GM12864 (cell line): Measurements from ENCODE around the gene DNAJC1.

Experiments
- DNase-seq: peaks from one replicate; pipeline ENCODE4 v3.0.0-alpha.2; 2011; ENCODE audit warnings: low read depth
- H3K4me3 ChIP-seq: 2 replicates; pipeline ENCODE4 v1.5.1; 2011; ENCODE audit warnings: mild to moderate bottlenecking, low read depth, low read length, control low read depth
- TF ChIP-seq, protein P1 (sequence below): IDR thresholded peaks from 2 replicates; pipeline ENCODE4 v1.5.1; 2011; ENCODE audit warnings: low read depth, mild to moderate bottlenecking, moderate library complexity, low read length, control low read depth, inconsistent platforms; ENCODE audit errors: missing control alignments

Gene DNAJC1

GRCh38 chr10:21925851-21926250 is 77.7 kb downstream of the DNAJC1 start:
- no peak for DNase-seq
- no peak overlapping the region for H3K4me3 ChIP-seq
- TF ChIP-seq, protein P1, sequence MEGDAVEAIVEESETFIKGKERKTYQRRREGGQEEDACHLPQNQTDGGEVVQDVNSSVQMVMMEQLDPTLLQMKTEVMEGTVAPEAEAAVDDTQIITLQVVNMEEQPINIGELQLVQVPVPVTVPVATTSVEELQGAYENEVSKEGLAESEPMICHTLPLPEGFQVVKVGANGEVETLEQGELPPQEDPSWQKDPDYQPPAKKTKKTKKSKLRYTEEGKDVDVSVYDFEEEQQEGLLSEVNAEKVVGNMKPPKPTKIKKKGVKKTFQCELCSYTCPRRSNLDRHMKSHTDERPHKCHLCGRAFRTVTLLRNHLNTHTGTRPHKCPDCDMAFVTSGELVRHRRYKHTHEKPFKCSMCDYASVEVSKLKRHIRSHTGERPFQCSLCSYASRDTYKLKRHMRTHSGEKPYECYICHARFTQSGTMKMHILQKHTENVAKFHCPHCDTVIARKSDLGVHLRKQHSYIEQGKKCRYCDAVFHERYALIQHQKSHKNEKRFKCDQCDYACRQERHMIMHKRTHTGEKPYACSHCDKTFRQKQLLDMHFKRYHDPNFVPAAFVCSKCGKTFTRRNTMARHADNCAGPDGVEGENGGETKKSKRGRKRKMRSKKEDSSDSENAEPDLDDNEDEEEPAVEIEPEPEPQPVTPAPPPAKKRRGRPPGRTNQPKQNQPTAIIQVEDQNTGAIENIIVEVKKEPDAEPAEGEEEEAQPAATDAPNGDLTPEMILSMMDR = no peak

- TF ChIP-seq, protein P1 = no peak
- no peak overlapping the region for H3K4me3 ChIP-seq
- no peak for DNase-seq
Observed at GRCh38 chr10:21924511-21924910, 79.0 kb downstream of the DNAJC1 start.

DNA sequence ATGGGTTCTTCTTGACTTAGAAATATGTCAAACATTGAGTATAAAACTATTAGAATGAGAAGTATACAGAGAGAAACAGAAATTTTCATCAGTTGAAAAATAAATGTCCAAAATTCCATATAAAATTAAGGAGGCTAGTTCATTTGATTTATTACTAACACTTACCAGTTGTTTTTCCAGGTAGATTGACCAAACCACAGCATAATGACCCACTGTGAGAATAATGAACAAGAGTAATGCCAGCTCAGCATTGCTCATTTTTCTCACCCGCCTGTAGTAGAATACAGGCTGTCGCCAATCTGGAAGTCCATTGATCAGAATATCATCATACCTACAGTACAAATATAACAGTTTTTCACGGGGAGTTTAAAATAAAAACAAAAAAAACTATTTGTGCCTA is 82.9 kb downstream of the DNAJC1 start:
- TF ChIP-seq, protein P1 = no peak
- H3K4me3 ChIP-seq = no peak overlapping the region
- no peak for DNase-seq

GRCh38 chr10:21919906-21920305 is 83.6 kb downstream of the DNAJC1 start:
- no peak overlapping the region for H3K4me3 ChIP-seq
- DNase-seq = no peak
- TF ChIP-seq, protein P1 = no peak

GRCh38 chr10:21919117-21919516 is 84.4 kb downstream of the DNAJC1 start:
- TF ChIP-seq, protein P1 = no peak
- DNase-seq = no peak
- no peak overlapping the region for H3K4me3 ChIP-seq

DNA sequence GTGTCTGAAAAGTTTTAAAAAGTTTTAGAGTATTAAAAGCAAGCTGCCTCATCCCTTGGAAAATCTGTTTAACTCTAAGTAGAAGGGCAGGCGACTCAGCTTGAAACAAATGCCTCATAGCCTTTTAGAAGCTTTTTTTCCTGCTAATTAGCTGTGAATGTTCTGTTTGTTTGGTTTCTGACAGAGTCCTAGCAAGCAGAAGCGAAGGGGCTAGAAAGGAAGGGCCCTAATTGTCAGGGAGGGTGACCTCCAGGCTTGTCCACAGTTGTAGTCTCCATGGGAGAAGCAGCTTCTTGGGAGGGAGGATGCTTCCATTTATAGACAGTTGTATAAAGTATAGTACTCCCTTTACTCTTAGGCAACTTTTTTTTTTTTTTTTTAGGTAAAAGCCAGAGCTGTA is 90.9 kb downstream of the DNAJC1 start:
- H3K4me3 ChIP-seq = no peak overlapping the region
- no peak for DNase-seq
- TF ChIP-seq, protein P1 = no peak

DNA sequence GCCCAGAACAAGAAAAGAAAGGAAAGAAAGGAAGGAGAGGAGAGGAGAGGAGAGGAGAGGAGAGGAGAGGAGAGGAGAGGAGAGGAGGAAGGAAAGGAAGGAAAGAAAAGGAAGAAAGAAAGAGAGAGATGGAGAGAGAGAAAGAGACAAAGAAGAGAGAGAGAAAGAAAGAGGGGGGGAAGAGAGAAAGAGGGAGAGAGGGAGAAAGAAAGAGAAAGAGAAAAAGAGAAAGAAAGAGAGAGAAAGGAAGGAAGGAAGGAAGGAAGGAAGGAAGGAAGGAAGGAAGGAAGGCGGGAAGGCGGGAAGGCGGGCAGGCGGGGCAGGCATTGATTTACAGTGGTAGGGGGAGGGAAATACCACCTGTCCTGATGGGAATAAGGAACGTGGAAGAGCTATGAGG is 92.7 kb downstream of the DNAJC1 start:
- H3K4me3 ChIP-seq = no peak overlapping the region
- DNase-seq = no peak
- TF ChIP-seq, protein P1 = no peak
